Heart right ventricle (tissue), 16 donors: ENCODE results near the gene ARHGAP33. TPM values are rescaled to one million over a fixed set of nuclear protein-coding genes. Genes with fewer than 3 reads are reported as not detected.
"Not testable (repeated sequence)": the region's sequence is repeated elsewhere in the genome, so short reads cannot be mapped to it uniquely, and the experiment has no call there.

Experiments
- ATAC-seq, 8 donors: fragments of 200-7000 bp; cut with Tn5 transposase; one replicate each; pipeline ENCODE4 v1.9.1; 2020; ENCODE audit warnings: mild to moderate bottlenecking in 8 of 8, moderate library complexity in 8 of 8, moderate number of reproducible peaks in 1 of 8
- DNase-seq, 2 donors: peaks; one replicate each; pipeline ENCODE4 v3.0.0-alpha.2; 2020
- H3K27ac ChIP-seq, 10 donors: fragments of 200-600 bp; sonication (generic) in 2 of 10; one replicate each; pipeline versions ENCODE4 v1.5.0 to v1.8.0; 2020 to 2022; ENCODE audit warnings: mild to moderate bottlenecking in 3 of 10
- H3K27me3 ChIP-seq, 7 donors: fragments of 200-600 bp; one replicate each; pipeline ENCODE4 v1.8.0; 2021 to 2022; ENCODE audit warnings: mild to moderate bottlenecking in 2 of 7
- H3K36me3 ChIP-seq, 9 donors: fragments of 200-600 bp; sonication (generic) in 1 of 9; one replicate each; pipeline versions ENCODE4 v1.5.0 to v1.8.0; 2020 to 2022; ENCODE audit warnings: mild to moderate bottlenecking in 2 of 9
- H3K4me1 ChIP-seq, 9 donors: fragments of 200-600 bp; sonication (generic) in 1 of 9; one replicate each; pipeline versions ENCODE4 v1.5.0 to v1.8.0; 2020 to 2022; ENCODE audit warnings: mild to moderate bottlenecking in 4 of 9
- H3K4me3 ChIP-seq, 10 donors: fragments of 200-600 bp; sonication (generic) in 2 of 10; one replicate each; pipeline versions ENCODE4 v1.5.0 to v1.8.0; 2020 to 2022; ENCODE audit warnings: mild to moderate bottlenecking in 7 of 10, moderate library complexity in 2 of 10
- H3K9me3 ChIP-seq, 11 donors: fragments of 200-600 bp in 10 of 11; sonication (generic) in 2 of 11; one replicate each; pipeline versions ENCODE4 v1.5.0 to v1.8.0; 2013 to 2022; ENCODE audit warnings: mild to moderate bottlenecking in 2 of 11, control low read depth in 1 of 11, moderate library complexity in 1 of 11
- WGBS, 2 donors: extraction: QIAGEN DNeasy Blood & Tissue Kit; methylation state at CpG; one replicate each; pipeline ENCODE4 v1.1.7; 2013; ENCODE audit warnings: inconsistent platforms in 1 of 2; 5-methylcytosine and 5-hydroxymethylcytosine counted together
- intact Hi-C, 10 donors: fragments of 100-400 bp; cut with DNase I; formaldehyde crosslinking; loops; one replicate each; pipeline versions ENCODE4 v1.11.1 to v1.14.2; 2022
- polyA plus RNA-seq, 2 donors: library from polyadenylated mRNA; stranded (reverse); fragments of 200-250 nt; gene quantifications; one replicate each; pipeline ENCODE4 v1.2.3, GENCODE V29; 2013
- total RNA-seq, 10 donors: library from RNA; stranded (reverse); fragmentation: NEBNext Ultra II Directional in 3 of 10; extraction: Animal tissue kit (Norgen Biotek cat#: 25700) in 3 of 10; gene quantifications; one replicate each; pipeline versions ENCODE4 v1.2.1 to v1.2.4, GENCODE V29; 2021 to 2023
- TF ChIP-seq, protein P1 (sequence below), 9 donors: fragments of 200-600 bp; sonication (generic) in 2 of 9; IDR thresholded peaks; one replicate each; pipeline versions ENCODE4 v1.5.0 to v1.8.0; 2021 to 2022; ENCODE audit warnings: antibody characterized with exemption in 9 of 9, mild to moderate bottlenecking in 5 of 9, moderate library complexity in 1 of 9
- donor health status: Arrhythmogenic right ventricular cardiomyopathy.
- donor health status: ischemic (EF 13 %, LVEDD 7.1; RV severe dilation, severe dysfunction).
- donor health status: healthy with polysubstance abuse.
- donor health status: DM: no; HTN: yes; CAD: no.
- donor health status: DM: no; HTN: no; CAD: no.
- donor health status: ischemic (EF 25% LVEDD 6.9; RV normal size, moderate dysfunction).
- donor health status: ischemic (EF 25% LVEDD 5.7; RV mildly dilated, moderate dysfunction).
- donor health status: healthy.
- donor health status: DM: yes; HTN: yes; CAD: no.
- donor health status: Ischemic cardiomyopathy.
- donor health status: ischemic (EF 35%, LVEDD 5.7; RV mildly dilated, moderate dysfunction).
- donor health status: nonischemic (EF 11% LVEDD 7.7; RV severe dilation, severe dysfunction).
- donor health status: DM: yes; HTN: yes; CAD: no.
- donor health status: PGD.
- donor health status: ischemic (EF 29% LVEDD 5.4; RV normal size, mild dysfunction).
- donor health status: nonischemic (EF 23%, LVEDD 6.1; RV moderate dilation, normal function).

ARHGAP33 gene
- total and polyA plus RNA-seq, 12 donors, result 1.3 to 10.1 (median 5.6) TPM

- Histone ChIP-seq H3K27ac (no peak overlapping the region), H3K36me3 (peaks cover 0 to 41% (median 0%) of the 10 kb centered on the region in 9 donors), H3K27me3 (no peaks in the 10 kb centered on the region), H3K9me3 (no peaks in the 10 kb centered on the region), H3K4me1 (no peaks in the 10 kb centered on the region), H3K4me3 (no peak overlapping the region)
- TF ChIP-seq, protein P1, sequence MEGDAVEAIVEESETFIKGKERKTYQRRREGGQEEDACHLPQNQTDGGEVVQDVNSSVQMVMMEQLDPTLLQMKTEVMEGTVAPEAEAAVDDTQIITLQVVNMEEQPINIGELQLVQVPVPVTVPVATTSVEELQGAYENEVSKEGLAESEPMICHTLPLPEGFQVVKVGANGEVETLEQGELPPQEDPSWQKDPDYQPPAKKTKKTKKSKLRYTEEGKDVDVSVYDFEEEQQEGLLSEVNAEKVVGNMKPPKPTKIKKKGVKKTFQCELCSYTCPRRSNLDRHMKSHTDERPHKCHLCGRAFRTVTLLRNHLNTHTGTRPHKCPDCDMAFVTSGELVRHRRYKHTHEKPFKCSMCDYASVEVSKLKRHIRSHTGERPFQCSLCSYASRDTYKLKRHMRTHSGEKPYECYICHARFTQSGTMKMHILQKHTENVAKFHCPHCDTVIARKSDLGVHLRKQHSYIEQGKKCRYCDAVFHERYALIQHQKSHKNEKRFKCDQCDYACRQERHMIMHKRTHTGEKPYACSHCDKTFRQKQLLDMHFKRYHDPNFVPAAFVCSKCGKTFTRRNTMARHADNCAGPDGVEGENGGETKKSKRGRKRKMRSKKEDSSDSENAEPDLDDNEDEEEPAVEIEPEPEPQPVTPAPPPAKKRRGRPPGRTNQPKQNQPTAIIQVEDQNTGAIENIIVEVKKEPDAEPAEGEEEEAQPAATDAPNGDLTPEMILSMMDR (IDR thresholded peaks at IDR 0.05), result no peak
- DNase-seq (no peak), ATAC-seq (peak; percentile 9 to 71 (median 45))
- intact Hi-C loops, result no loop called here
- 60 to 67% methylated on average over 32 to 34 of the region's 34 CpGs for WGBS, 2 donors
Observed at GRCh38 chr19:35767288-35768081, 7.9 kb upstream of the ARHGAP33 start.

DNA sequence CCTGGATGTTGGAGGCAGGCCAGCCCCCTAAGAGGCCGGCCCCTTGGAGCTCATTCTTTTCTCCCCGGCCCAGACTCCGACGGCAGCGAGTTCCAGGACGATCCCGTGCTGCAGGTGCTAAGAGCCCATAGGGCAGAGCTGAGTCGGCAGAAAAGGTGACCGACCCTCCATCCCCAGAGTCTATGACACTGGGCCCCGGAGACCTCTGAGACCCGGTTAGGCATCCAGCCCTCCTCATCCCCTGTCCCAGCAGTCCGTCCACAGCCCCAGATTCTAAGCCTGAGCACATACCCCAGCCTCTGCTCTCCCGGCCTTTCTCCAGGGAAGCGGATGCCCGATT lies 7.3 kb upstream of the ARHGAP33 start:
- intact Hi-C loops, result no loop called here
- DNase-seq, result no peak
- 61 to 69% methylated on average over 15 of the region's 15 CpGs for WGBS, 2 donors
- TF ChIP-seq, protein P1 (IDR thresholded peaks at IDR 0.05), result no peak
- Histone ChIP-seq H3K4me3 (no peak overlapping the region), H3K27ac (no peak overlapping the region), H3K4me1 (no peaks in the 10 kb centered on the region), H3K36me3 (peaks cover 0 to 36% (median 0%) of the 10 kb centered on the region in 9 donors), H3K9me3 (no peaks in the 10 kb centered on the region), H3K27me3 (no peaks in the 10 kb centered on the region)
- peak in 4 of 8 donors; percentile 3 to 27 (median 10) for ATAC-seq

DNA sequence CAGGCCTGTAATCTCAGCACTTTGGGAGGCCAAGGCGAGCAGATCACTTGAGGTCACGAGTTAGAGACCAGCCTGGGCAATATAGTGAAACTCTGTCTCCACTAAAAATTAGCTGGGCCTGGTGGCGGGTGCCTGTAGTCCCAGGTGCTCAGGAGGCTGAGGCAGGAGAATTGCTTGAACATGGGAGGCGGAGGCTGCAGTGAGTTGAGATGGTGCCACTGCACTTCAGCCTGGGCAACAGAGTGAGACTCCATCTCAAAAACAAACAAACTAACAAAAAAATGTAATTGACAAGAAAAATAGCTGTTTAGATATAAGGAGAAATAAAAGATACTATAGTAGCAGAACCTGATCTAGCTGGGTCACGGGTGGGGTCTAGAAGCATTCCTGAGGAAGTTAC lies 3.0 kb upstream of the ARHGAP33 start:
- WGBS, 2 donors, result 94 to 95% methylated on average over 5 of the region's 5 CpGs
- H3K4me3 ChIP-seq, H3K27me3 ChIP-seq, H3K9me3 ChIP-seq, DNase-seq, ATAC-seq, H3K36me3 ChIP-seq, H3K27ac ChIP-seq: not testable (repeated sequence)
- intact Hi-C loops, result loop anchor here in 2 of 10 donors (10.0 kb wide), 1 partner anchor 162 kb away; the partner anchor contains the start of gene LRFN3 (in 2 of the 2)
- peaks cover 0 to 18% (median 7%) of the 10 kb centered on the region in 9 donors for H3K4me1 ChIP-seq

- intact Hi-C loops, result loop anchor here in 2 of 10 donors (10.0 kb wide), 1 partner anchor 162 kb away; the partner anchor contains the start of gene LRFN3 (in 2 of the 2)
- Histone ChIP-seq H3K9me3 (no peaks in the 10 kb centered on the region), H3K4me3 (no peak overlapping the region), H3K36me3 (peaks cover 0 to 13% (median 0%) of the 10 kb centered on the region in 9 donors), H3K27ac (no peak overlapping the region), H3K27me3 (no peaks in the 10 kb centered on the region), H3K4me1 (peaks cover 0 to 18% (median 7%) of the 10 kb centered on the region in 9 donors)
- TF ChIP-seq, protein P1 (IDR thresholded peaks at IDR 0.05), result no peak
- 45 to 51% methylated on average over 9 of the region's 9 CpGs for WGBS, 2 donors
- DNase-seq (no peak), ATAC-seq (no peak)
Observed at GRCh38 chr19:35773020-35773806, 2.2 kb upstream of the ARHGAP33 start.
